ENCODE measurements around the gene ZC3H12D.

DNA sequence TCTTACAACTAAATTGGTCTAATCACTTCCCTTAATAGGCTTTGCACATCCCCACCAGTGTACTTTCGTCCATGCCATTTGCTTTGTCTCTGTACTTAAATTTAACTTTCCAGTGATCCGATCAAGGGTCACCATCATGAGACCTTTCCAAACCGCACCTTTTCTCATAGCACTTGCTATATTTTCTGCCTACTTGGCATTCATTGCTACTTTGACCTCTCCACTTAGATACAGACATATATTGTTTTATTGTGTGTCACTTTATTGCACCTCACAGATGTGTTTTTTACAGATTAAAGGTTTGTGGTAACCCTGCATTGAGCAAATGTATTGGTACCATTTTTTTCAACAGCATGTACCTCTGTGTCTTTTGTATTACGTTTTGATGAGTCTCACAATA lies 70.0 kb downstream of the ZC3H12D start:
- TF ChIP-seq, protein P1, sequence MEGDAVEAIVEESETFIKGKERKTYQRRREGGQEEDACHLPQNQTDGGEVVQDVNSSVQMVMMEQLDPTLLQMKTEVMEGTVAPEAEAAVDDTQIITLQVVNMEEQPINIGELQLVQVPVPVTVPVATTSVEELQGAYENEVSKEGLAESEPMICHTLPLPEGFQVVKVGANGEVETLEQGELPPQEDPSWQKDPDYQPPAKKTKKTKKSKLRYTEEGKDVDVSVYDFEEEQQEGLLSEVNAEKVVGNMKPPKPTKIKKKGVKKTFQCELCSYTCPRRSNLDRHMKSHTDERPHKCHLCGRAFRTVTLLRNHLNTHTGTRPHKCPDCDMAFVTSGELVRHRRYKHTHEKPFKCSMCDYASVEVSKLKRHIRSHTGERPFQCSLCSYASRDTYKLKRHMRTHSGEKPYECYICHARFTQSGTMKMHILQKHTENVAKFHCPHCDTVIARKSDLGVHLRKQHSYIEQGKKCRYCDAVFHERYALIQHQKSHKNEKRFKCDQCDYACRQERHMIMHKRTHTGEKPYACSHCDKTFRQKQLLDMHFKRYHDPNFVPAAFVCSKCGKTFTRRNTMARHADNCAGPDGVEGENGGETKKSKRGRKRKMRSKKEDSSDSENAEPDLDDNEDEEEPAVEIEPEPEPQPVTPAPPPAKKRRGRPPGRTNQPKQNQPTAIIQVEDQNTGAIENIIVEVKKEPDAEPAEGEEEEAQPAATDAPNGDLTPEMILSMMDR (IDR thresholded peaks at IDR 0.05; ENCODE audit: extremely low read depth in 1 of 2, insufficient read depth in 1 of 2, low read depth in 1 of 2, low read length in 2 of 2), result no peak
- no peak for TF ChIP-seq EZH2 (IDR thresholded peaks at IDR 0.05; ENCODE audit: borderline replicate concordance, low read depth, low read length, severe bottlenecking)
- no peak for TF ChIP-seq POLR2A (IDR thresholded peaks at IDR 0.05; ENCODE audit: low read depth, low read length)
- no peak for TF ChIP-seq JUN (IDR thresholded peaks at IDR 0.05; ENCODE audit: borderline replicate concordance, insufficient read depth, insufficient read length, low read depth)
- TF ChIP-seq POLR2AphosphoS5 (IDR thresholded peaks at IDR 0.05; ENCODE audit: insufficient read depth, low read depth, low read length), result no peak
- TF ChIP-seq, protein P2, sequence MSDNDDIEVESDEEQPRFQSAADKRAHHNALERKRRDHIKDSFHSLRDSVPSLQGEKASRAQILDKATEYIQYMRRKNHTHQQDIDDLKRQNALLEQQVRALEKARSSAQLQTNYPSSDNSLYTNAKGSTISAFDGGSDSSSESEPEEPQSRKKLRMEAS (IDR thresholded peaks at IDR 0.05; ENCODE audit: insufficient read depth, insufficient read length), result no peak
- TF ChIP-seq FOS (IDR thresholded peaks at IDR 0.05; ENCODE audit: borderline replicate concordance, insufficient read depth, low read length), result no peak
- TF ChIP-seq MYC (IDR thresholded peaks at IDR 0.05; ENCODE audit: low read depth, low read length), result no peak

All from endothelial cell of umbilical vein (primary cell).